HepG2 (cell line): ENCODE results near the gene CPB2. TPM values are rescaled to one million over a fixed set of nuclear protein-coding genes. Genes with fewer than 3 reads are reported as not detected.

Source experiments
- ATAC-seq: fragments of 200-7000 bp; cut with Tn5 transposase; 3 replicates; pipeline ENCODE4 v1.9.1; 2020; ENCODE audit warnings: mild to moderate bottlenecking, moderate library complexity
- BruUV-seq: library from RNA; stranded (reverse); fragments of 400-500 nt; replicated peaks from 2 replicates; lab custom pipeline; 2021; lab: Mats Ljungman, UMichigan
- CTCF ChIA-PET: fragments of 300-600 bp; formaldehyde crosslinking; extraction: SDS; loops from one replicate; lab custom pipeline; 2021; ENCODE audit warnings: low total read pairs, inconsistent platforms, low intra/inter-chr PET ratio; lab: Yijun Ruan, JAX
- POLR2A ChIA-PET: fragments of 350-600 bp; sonication (Branson Sonifier 250); formaldehyde crosslinking; loops from one replicate; lab custom pipeline; 2020; ENCODE audit warnings: antibody characterized with exemption, inconsistent platforms; lab: Yijun Ruan, JAX
- DNase-seq: peaks from one replicate; pipeline ENCODE4 v3.0.0-alpha.2; 2015; ENCODE audit warnings: low spot score
- FAIRE-seq: peaks from 3 replicates; lab custom pipeline; 2011; peaks lifted over from hg19 to GRCh38; lab: Jason Lieb, UNC
- H2AFZ ChIP-seq: one replicate; pipeline ENCODE4 v1.6.1; 2011; ENCODE audit warnings: low read length, inconsistent platforms
- H3K27ac ChIP-seq: fragments of 300-600 bp; 3 replicates; pipeline ENCODE4 v1.8.0; 2011; ENCODE audit warnings: mixed run types, mild to moderate bottlenecking, mixed read lengths, low read length, inconsistent platforms; ENCODE audit not compliant: insufficient read depth; ENCODE audit errors: extremely low read length
- H3K27me3 ChIP-seq, 2 experiments: fragments of 200-600 bp in 1 of 2; 2 replicates in 1 of 2; 3 replicates in 1 of 2; pipeline versions ENCODE4 v1.6.0 to v1.8.0; 2011; ENCODE audit warnings: low read length in 2 of 2, mild to moderate bottlenecking in 2 of 2, moderate library complexity in 2 of 2, inconsistent platforms in 1 of 2; ENCODE audit not compliant: insufficient read depth in 2 of 2, control insufficient read depth in 1 of 2
- H3K36me3 ChIP-seq, 2 experiments: fragments of 200-600 bp in 1 of 2; replicated peaks in 1 of 2; 2 replicates in 1 of 2; 3 replicates in 1 of 2; pipeline versions ENCODE4 v1.5.1 to v1.8.0; 2011; ENCODE audit warnings: low read length in 2 of 2, inconsistent platforms in 1 of 2; ENCODE audit not compliant: insufficient read depth in 2 of 2, control insufficient read depth in 1 of 2
- H3K4me1 ChIP-seq: 2 replicates; pipeline ENCODE4 v1.5.1; 2012; ENCODE audit warnings: low read length, inconsistent platforms; ENCODE audit not compliant: insufficient read depth
- H3K4me2 ChIP-seq: 2 replicates; pipeline ENCODE4 v1.6.0; 2011; ENCODE audit warnings: low read depth, low read length, inconsistent platforms
- H3K4me3 ChIP-seq, 3 experiments: fragments of 200-600 bp in 1 of 3; sonication (generic), shearing (Covaris generic) in 1 of 3; replicated peaks in 1 of 3; 2 replicates each; pipeline ENCODE4 v1.5.1; 2011 to 2016; ENCODE audit warnings: low read length in 3 of 3, inconsistent platforms in 2 of 3, low read depth in 2 of 3, mild to moderate bottlenecking in 2 of 3, control low read depth in 1 of 3, mixed read lengths in 1 of 3; ENCODE audit not compliant: insufficient read depth in 1 of 3
- H3K79me2 ChIP-seq: one replicate; pipeline ENCODE4 v1.6.1; 2011; ENCODE audit warnings: low read length, inconsistent platforms; ENCODE audit not compliant: insufficient read depth
- H3K9ac ChIP-seq: 2 replicates; pipeline ENCODE4 v1.6.0; 2011; ENCODE audit warnings: mild to moderate bottlenecking, low read depth, low read length, inconsistent platforms; ENCODE audit not compliant: insufficient read depth
- H3K9me3 ChIP-seq: 2 replicates; pipeline ENCODE4 v1.5.1; 2012; ENCODE audit warnings: mild to moderate bottlenecking, low read length
- H4K20me1 ChIP-seq: 2 replicates; pipeline ENCODE4 v1.6.0; 2011; ENCODE audit warnings: inconsistent platforms, mild to moderate bottlenecking, low read length, moderate library complexity; ENCODE audit not compliant: insufficient read depth
- ELF4 ChIP-seq: sonication (generic); formaldehyde crosslinking; IDR thresholded peaks from 2 replicates; pipeline ENCODE4 v1.5.0; 2020; ENCODE audit warnings: missing genetic modification reagents, mild to moderate bottlenecking, moderate library complexity, borderline replicate concordance
- FOSL2 ChIP-seq: sonication (generic); formaldehyde crosslinking; IDR thresholded peaks from 2 replicates; pipeline ENCODE4 v1.4.0; 2020; ENCODE audit warnings: missing genetic modification reagents
- FOXJ3 ChIP-seq: sonication (generic); formaldehyde crosslinking; IDR thresholded peaks from 2 replicates; pipeline ENCODE4 v1.4.0; 2020; ENCODE audit warnings: missing genetic modification reagents, mild to moderate bottlenecking, borderline replicate concordance
- HDAC2 ChIP-seq: sonication (generic); formaldehyde crosslinking; IDR thresholded peaks from 2 replicates; pipeline ENCODE4 v1.4.0; 2020; ENCODE audit warnings: missing genetic modification reagents
- HES4 ChIP-seq: sonication (generic); formaldehyde crosslinking; IDR thresholded peaks from 2 replicates; pipeline ENCODE4 v1.9.0; 2021; ENCODE audit warnings: mild to moderate bottlenecking, missing genetic modification reagents, borderline replicate concordance
- HNF4A ChIP-seq: sonication (generic); formaldehyde crosslinking; IDR thresholded peaks from 2 replicates; pipeline ENCODE4 v1.4.0; 2020; ENCODE audit warnings: missing genetic modification reagents
- LBX2 ChIP-seq: sonication (generic); formaldehyde crosslinking; IDR thresholded peaks from 2 replicates; pipeline ENCODE4 v1.5.0; 2020; ENCODE audit warnings: missing genetic modification reagents, mild to moderate bottlenecking, borderline replicate concordance
- NCOA1 ChIP-seq: sonication (generic); formaldehyde crosslinking; IDR thresholded peaks from 2 replicates; pipeline ENCODE4 v1.9.0; 2021; ENCODE audit warnings: missing genetic modification reagents
- RNF2 ChIP-seq: fragments of 450-650 bp; conservative IDR thresholded peaks from 2 replicates; pipeline ENCODE4 v1.6.1; 2016; ENCODE audit warnings: low read depth
- RORA ChIP-seq: sonication (generic); formaldehyde crosslinking; IDR thresholded peaks from 2 replicates; pipeline ENCODE4 v1.5.0; 2020; ENCODE audit warnings: mild to moderate bottlenecking, missing genetic modification reagents, moderate library complexity
- TFE3 ChIP-seq: IDR thresholded peaks from 2 replicates; pipeline ENCODE4 v1.6.1; 2016
- ZFP41 ChIP-seq: sonication (generic); formaldehyde crosslinking; IDR thresholded peaks from 2 replicates; pipeline ENCODE4 v1.4.0; 2020; ENCODE audit warnings: mild to moderate bottlenecking, missing genetic modification reagents, borderline replicate concordance
- WGBS: methylation state at CpG from one replicate; pipeline ENCODE4 v1.1.6; 2017; ENCODE audit warnings: low lambda C conversion rate; 5-methylcytosine and 5-hydroxymethylcytosine counted together
- in situ Hi-C: cut with HindIII; loops from 2 replicates; pipeline ENCODE4 v1.10.0; 2017; ENCODE audit warnings: low pct_unique_long_range_greater_than_20kb; ENCODE audit not compliant: extremely low pct_ligation_motif_present
- intact Hi-C: fragments of 100-400 bp; cut with micrococcal nuclease; formaldehyde crosslinking; loops from one replicate; pipeline ENCODE4 v1.10.0; 2022; ENCODE audit not compliant: unreplicated experiment
- polyA plus RNA-seq, 8 experiments: library from polyadenylated mRNA; depleted of rRNA in 3 of 8; stranded (reverse) in 7 of 8; unstranded in 1 of 8; fragments of >200 nt; fragmentation: Illumina TruSeq in 4 of 8; extraction: Trizol in 4 of 8; gene quantifications; 2 replicates each; pipeline versions ENCODE4 v1.2.1 to v1.2.3, GENCODE V29; 2011 to 2016; ENCODE audit warnings: low read depth in 4 of 8, missing spikeins in 1 of 8, mixed read lengths in 1 of 8; ENCODE audit not compliant: insufficient read depth in 1 of 8
- total RNA-seq, 5 experiments: library from RNA; depleted of rRNA; stranded (reverse); fragments of >200 nt; fragmentation: Illumina TruSeq; extraction: Trizol; gene quantifications; 2 replicates each; pipeline ENCODE4 v1.2.3, GENCODE V29; 2016; ENCODE audit warnings: low read depth in 1 of 5

The CPB2 gene
- total and polyA plus RNA-seq, 2 of the 13 experiments (the other 11 are each of a cell fraction or from before 2014, with no cell fraction given) = 125 to 140 TPM

- Histone ChIP-seq H3K4me3 (no peak overlapping the region), H2AFZ (no peak overlapping the region), H3K9ac (no peak overlapping the region), H3K9me3 (no peaks in the 10 kb centered on the region), H3K36me3 (no peaks in the 10 kb centered on the region), H3K27me3 (no peaks in the 10 kb centered on the region), H3K27ac (no peak overlapping the region), H3K4me1 (peaks cover 37% of the 10 kb centered on the region), H4K20me1 (no peaks in the 10 kb centered on the region), H3K79me2 (no peaks in the 10 kb centered on the region), H3K4me2 (no peak overlapping the region)
- no peak for FAIRE-seq
- ChIA-PET CTCF (no interaction called here), POLR2A (interaction anchor here (1.3 to 1.4 kb wide), 2 partner anchors 11 to 14 kb away, joined by 3 to 5 read pairs; no protein-coding TSS in a partner anchor)
- intact Hi-C loops = loop anchor here (5.0 kb wide), 1 partner anchor 77 kb away; the partner anchor contains the start of gene ZC3H13
- DNase-seq = no peak
- no TSS peak for BruUV-seq
- in situ Hi-C loops = loop anchor here (5.0 kb wide), 1 partner anchor 57 kb away; no protein-coding TSS in a partner anchor
- WGBS = 88% methylated on average over 2 of the region's 2 CpGs
- no peak for TF ChIP-seq RORA
- TF ChIP-seq HDAC2 (CRISPR knock-in tag) = no peak
- TF ChIP-seq FOXJ3 (CRISPR knock-in tag) = no peak
- TF ChIP-seq HNF4A = peak; percentile 26; the same call in 1 of the 2 replicates
- ATAC-seq = no peak
Measured at GRCh38 chr13:46129124-46129523, 24.3 kb upstream of the CPB2 start.

- no peak overlapping the region for H3K9ac ChIP-seq
- H3K27me3 ChIP-seq = no peaks in the 10 kb centered on the region
- ChIA-PET CTCF (interaction anchor here (0.7 to 2.4 kb wide), 4 partner anchors 16 to 320 kb away, joined by 4 to 30 read pairs (median 16); no protein-coding TSS in a partner anchor), POLR2A (no interaction called here)
- no peak overlapping the region for H3K4me2 ChIP-seq
- intact Hi-C loops (loop anchor here (2.0 to 5.0 kb wide), 3 partner anchors 15 to 75 kb away; partner anchors contain the start of gene ZC3H13), in situ Hi-C loops (loop anchor here (5.0 kb wide), 1 partner anchor 55 kb away; no protein-coding TSS in a partner anchor)
- peaks cover 40% of the 10 kb centered on the region for H3K4me1 ChIP-seq
- no peaks in the 10 kb centered on the region for H3K9me3 ChIP-seq
- H2AFZ ChIP-seq = no peak overlapping the region
- ATAC-seq (peak; percentile 42; the same call in 2 of the 3 replicates), FAIRE-seq (no peak), DNase-seq (no peak)
- H4K20me1 ChIP-seq = no peaks in the 10 kb centered on the region
- no peak overlapping the region for H3K4me3 ChIP-seq
- TF ChIP-seq ELF4 (CRISPR knock-in tag) = no peak
- no peak for TF ChIP-seq RNF2
- TF ChIP-seq TFE3 = no peak
- 0 out of 2 replicates have a peak, but pooled peaks have one; percentile 32 for TF ChIP-seq FOSL2
- TF ChIP-seq HES4 (CRISPR knock-in tag) = no peak
- TF ChIP-seq ZFP41 = no peak
- no peak for TF ChIP-seq NCOA1 (CRISPR knock-in tag)
- TF ChIP-seq LBX2 (CRISPR knock-in tag) = no peak
- H3K36me3 ChIP-seq = no peaks in the 10 kb centered on the region
- no TSS peak for BruUV-seq
- WGBS = 76% methylated on average over 7 of the region's 7 CpGs
- H3K27ac ChIP-seq = no peak overlapping the region
- no peaks in the 10 kb centered on the region for H3K79me2 ChIP-seq
Measured at GRCh38 chr13:46127358-46128023, 22.7 kb upstream of the CPB2 start.
